Transverse colon (tissue), 4 donors: ENCODE results near the gene KIAA1210. TPM values are rescaled to one million over a fixed set of nuclear protein-coding genes. Genes with fewer than 3 reads are reported as not detected.

ENCODE experiments used
- DNase-seq: peaks from one replicate; pipeline ENCODE4 v3.0.0-alpha.2; 2019
- H3K27ac ChIP-seq, 4 donors: fragments of 200-600 bp; sonication (generic); 2 replicates each; pipeline ENCODE4 v1.5.1; 2016 to 2018; ENCODE audit warnings: inconsistent platforms in 4 of 4
- H3K27me3 ChIP-seq: fragments of 200-600 bp; sonication (generic); 2 replicates; pipeline ENCODE4 v1.5.1; 2017; ENCODE audit warnings: inconsistent platforms
- H3K36me3 ChIP-seq, 4 donors: fragments of 200-600 bp; sonication (generic); 2 replicates each; pipeline ENCODE4 v1.5.1; 2017 to 2019; ENCODE audit warnings: inconsistent platforms in 4 of 4
- H3K4me1 ChIP-seq, 4 donors: fragments of 200-600 bp; sonication (generic); 2 replicates each; pipeline ENCODE4 v1.5.1; 2017 to 2020; ENCODE audit warnings: inconsistent platforms in 4 of 4
- H3K4me3 ChIP-seq, 4 donors: fragments of 200-600 bp; sonication (generic); 1 replicate in 1 of 4; 2 replicates in 3 of 4; pipeline versions ENCODE4 v1.5.1 to v1.6.1; 2017 to 2019; ENCODE audit warnings: inconsistent platforms in 4 of 4
- H3K9me3 ChIP-seq, 2 donors: fragments of 200-600 bp; sonication (generic); 2 replicates each; pipeline ENCODE4 v1.5.1; 2017 to 2019; ENCODE audit warnings: inconsistent platforms in 2 of 2
- CTCF ChIP-seq, 5 experiments: fragments of 200-600 bp in 3 of 5; fragments of 450-650 bp in 2 of 5; sonication (generic) in 3 of 5; IDR thresholded peaks; 1 replicate in 2 of 5; 2 replicates in 3 of 5; pipeline ENCODE4 v1.5.1; 2016 to 2017; ENCODE audit warnings: antibody characterized with exemption in 5 of 5, inconsistent platforms in 3 of 5, mild to moderate bottlenecking in 2 of 5, moderate library complexity in 1 of 5
- EP300 ChIP-seq: sonication (generic); formaldehyde crosslinking; IDR thresholded peaks from one replicate; pipeline ENCODE4 v1.6.1; 2017; ENCODE audit warnings: antibody characterized with exemption, low read depth
- POLR2A ChIP-seq: fragments of 450-650 bp; IDR thresholded peaks from one replicate; pipeline ENCODE4 v1.6.1; 2016; ENCODE audit warnings: antibody characterized with exemption, mild to moderate bottlenecking, moderate library complexity
- POLR2AphosphoS5 ChIP-seq, 3 donors: sonication (generic); formaldehyde crosslinking; IDR thresholded peaks; one replicate each; pipeline ENCODE4 v1.6.1; 2016; ENCODE audit warnings: antibody characterized with exemption in 3 of 3
- WGBS, 2 donors: methylation state at CpG; one replicate each; pipeline ENCODE4 v1.1.5; 2018; ENCODE audit warnings: low coverage in 1 of 2; 5-methylcytosine and 5-hydroxymethylcytosine counted together
- in situ Hi-C, 4 donors: fragments of 200-750 bp; cut with MboI; loops; one replicate each; pipeline versions ENCODE4 v1.15.0 to v1.15.1; 2017; ENCODE audit warnings: low sequenced_read_pairs in 3 of 4, low pct_ligation_motif_present in 1 of 4, low pct_unique_long_range_greater_than_20kb in 1 of 4
- intact Hi-C: fragments of 100-400 bp; cut with DNase I; formaldehyde crosslinking; loops from one replicate; pipeline ENCODE4 v1.15.1; 2023; ENCODE audit warnings: low total_unique reads
- total RNA-seq, 4 donors: library from RNA; depleted of rRNA; stranded (reverse); fragments of >200 nt; gene quantifications; one replicate each; pipeline ENCODE4 v1.1.0, GENCODE V29; 2016

KIAA1210 gene
- total RNA-seq, 4 donors from 2014 or later = not detected

GRCh38 chrX:119073911-119074310 lies 53.7 kb downstream of the KIAA1210 start:
- Histone ChIP-seq H3K36me3 (no peaks in the 10 kb centered on the region), H3K4me1 (no peaks in the 10 kb centered on the region), H3K27me3 (no peaks in the 10 kb centered on the region), H3K9me3 (no peaks in the 10 kb centered on the region), H3K4me3 (no peak overlapping the region), H3K27ac (no peak overlapping the region)
- WGBS, 2 donors = 92% methylated on average over 19 of the region's 19 CpGs; no CpG with 5 or more reads in 1 of the 2 donors
- in situ Hi-C loops (loop anchor here in 1 of 4 donors (25.0 kb wide), 1 partner anchor 237 kb away; no protein-coding TSS in a partner anchor), intact Hi-C loops (no loop called here)
- no peak for TF ChIP-seq CTCF (IDR thresholded peaks at IDR 0.05)
- TF ChIP-seq EP300 = no peak
- no peak for TF ChIP-seq POLR2A
- no peak for TF ChIP-seq POLR2AphosphoS5 (IDR thresholded peaks at IDR 0.05)
- no peak for DNase-seq

GRCh38 chrX:119073200-119073905 lies 54.3 kb downstream of the KIAA1210 start:
- in situ Hi-C loops (loop anchor here in 1 of 4 donors (25.0 kb wide), 1 partner anchor 236 kb away; no protein-coding TSS in a partner anchor), intact Hi-C loops (no loop called here)
- Histone ChIP-seq H3K4me1 (no peaks in the 10 kb centered on the region), H3K4me3 (no peak overlapping the region), H3K27me3 (no peaks in the 10 kb centered on the region), H3K36me3 (no peaks in the 10 kb centered on the region), H3K9me3 (no peaks in the 10 kb centered on the region), H3K27ac (no peak overlapping the region)
- 96% methylated on average over 38 of the region's 43 CpGs; no CpG with 5 or more reads in 1 of the 2 donors for WGBS, 2 donors
- DNase-seq = no peak
- TF ChIP-seq CTCF (IDR thresholded peaks at IDR 0.05) = no peak
- TF ChIP-seq POLR2A = no peak
- no peak for TF ChIP-seq EP300
- TF ChIP-seq POLR2AphosphoS5 (IDR thresholded peaks at IDR 0.05) = no peak

- Histone ChIP-seq H3K27ac (no peak within 1 kb of the TSS), H3K9me3 (no peaks in the 10 kb centered on the region), H3K36me3 (no peaks in the 10 kb centered on the region), H3K27me3 (no peaks in the 10 kb centered on the region), H3K4me3 (no peak within 1 kb of the TSS), H3K4me1 (no peaks in the 10 kb centered on the region)
- WGBS, 2 donors = 85% methylated on average over 6 of the region's 6 CpGs; no CpG with 5 or more reads in 1 of the 2 donors
- no peak for DNase-seq
- TF ChIP-seq POLR2A = no peak
- intact Hi-C loops = no loop called here
- in situ Hi-C loops = loop anchor here in 1 of 4 donors (25.0 kb wide), 1 partner anchor 235 kb away; no protein-coding TSS in a partner anchor
Observed at GRCh38 chrX:119072744-119073143, 54.9 kb downstream of the KIAA1210 start, which contains the start of gene CT47C1. TSS of gene CT47C1 (plus strand) at chrX:119072993. CDS start at chrX:119073226, 233 bp downstream.

GRCh38 chrX:119071381-119071780 lies 56.2 kb downstream of the KIAA1210 start:
- 44% methylated on average over 2 of the region's 2 CpGs; no CpG with 5 or more reads in 1 of the 2 donors for WGBS, 2 donors
- Histone ChIP-seq H3K4me1 (no peaks in the 10 kb centered on the region), H3K9me3 (no peaks in the 10 kb centered on the region), H3K36me3 (no peaks in the 10 kb centered on the region), H3K27ac (no peak overlapping the region), H3K27me3 (no peaks in the 10 kb centered on the region), H3K4me3 (no peak overlapping the region)
- TF ChIP-seq POLR2AphosphoS5 (IDR thresholded peaks at IDR 0.05) (no peak), CTCF (IDR thresholded peaks at IDR 0.05) (no peak), EP300 (no peak), POLR2A (no peak)
- DNase-seq = no peak
- intact Hi-C loops (no loop called here), in situ Hi-C loops (loop anchor here in 1 of 4 donors (25.0 kb wide), 1 partner anchor 234 kb away; no protein-coding TSS in a partner anchor)
